HG03575 (cell line): Measurements from ENCODE around the gene GRIN2A.

Experiments used
- ATAC-seq: cut with Tn5 transposase; IDR thresholded peaks from one replicate; pipeline ENCODE4 v1.9.1; 2021; ENCODE audit not compliant: unreplicated experiment, insufficient number of reproducible peaks, low FRiP score; ENCODE audit errors: extremely low read depth

The GRIN2A gene

GRCh38 chr16:10009684-10010083, 172.5 kb downstream of the GRIN2A start:
- ATAC-seq: no peak

- ATAC-seq: no peak
These were observed 178.7 kb downstream of the GRIN2A start for GRCh38 chr16:10003486-10003885.

- ATAC-seq: no peak
These were observed 180.9 kb downstream of the GRIN2A start for GRCh38 chr16:10001258-10001775.

- ATAC-seq: no peak
These were observed 186.0 kb downstream of the GRIN2A start for GRCh38 chr16:9996221-9996620.

- ATAC-seq: no peak
These were observed 189.8 kb downstream of the GRIN2A start for GRCh38 chr16:9992441-9992840.

GRCh38 chr16:9980981-9981380, 201.2 kb downstream of the GRIN2A start:
- no peak for ATAC-seq

GRCh38 chr16:9978160-9978725, 204.0 kb downstream of the GRIN2A start:
- no peak for ATAC-seq

- no peak for ATAC-seq
These were observed 204.8 kb downstream of the GRIN2A start for GRCh38 chr16:9977333-9977897.

GRCh38 chr16:9976601-9977000, 205.6 kb downstream of the GRIN2A start:
- no peak for ATAC-seq

- no peak for ATAC-seq
These were observed 210.3 kb downstream of the GRIN2A start for GRCh38 chr16:9971907-9972306.

- no peak for ATAC-seq
These were observed 211.4 kb downstream of the GRIN2A start for GRCh38 chr16:9970796-9971195.

GRCh38 chr16:9970244-9970643, 212.0 kb downstream of the GRIN2A start:
- no peak for ATAC-seq

GRCh38 chr16:9969580-9969979, 212.6 kb downstream of the GRIN2A start:
- no peak for ATAC-seq

GRCh38 chr16:9966569-9967157, 215.6 kb downstream of the GRIN2A start:
- no peak for ATAC-seq

- no peak for ATAC-seq
These were observed 217.1 kb downstream of the GRIN2A start for GRCh38 chr16:9965079-9965478.

GRCh38 chr16:9964426-9964825, 217.8 kb downstream of the GRIN2A start:
- no peak for ATAC-seq

GRCh38 chr16:9957433-9957832, 224.8 kb downstream of the GRIN2A start:
- ATAC-seq: no peak

GRCh38 chr16:9957002-9957401, 225.2 kb downstream of the GRIN2A start:
- ATAC-seq: no peak

GRCh38 chr16:9955677-9956076, 226.6 kb downstream of the GRIN2A start:
- no peak for ATAC-seq

- ATAC-seq: no peak
These were observed 228.2 kb downstream of the GRIN2A start for GRCh38 chr16:9953908-9954570.
